ENCODE results near the gene MAPKAP1. TPM values are rescaled to one million over a fixed set of nuclear protein-coding genes. Genes with fewer than 3 reads are reported as not detected.

MAPKAP1 gene
- total RNA-seq, 1 donor from 2014 or later: 49.6 TPM

DNA sequence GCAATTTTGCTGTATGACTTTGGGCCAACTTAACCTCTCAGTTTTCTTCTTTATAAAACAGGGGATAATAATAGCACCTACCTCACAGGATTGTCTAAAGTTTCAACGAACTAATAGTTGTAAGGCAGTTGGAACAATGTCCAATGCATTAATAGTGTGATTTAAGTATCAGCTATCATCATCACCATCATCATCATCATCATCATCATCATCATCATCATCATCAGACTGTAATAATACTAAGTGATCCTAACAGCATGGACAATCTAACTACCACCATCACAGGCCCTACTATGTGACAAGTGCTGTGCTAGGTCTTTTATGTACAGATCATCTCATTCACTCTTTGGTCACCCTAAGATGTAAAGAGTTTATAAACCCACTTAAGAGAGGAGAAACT lies 196.0 kb downstream of the MAPKAP1 start:
- Histone ChIP-seq H3K27me3 (no peaks in the 10 kb centered on the region), H3K4me1 (no peaks in the 10 kb centered on the region)

DNA sequence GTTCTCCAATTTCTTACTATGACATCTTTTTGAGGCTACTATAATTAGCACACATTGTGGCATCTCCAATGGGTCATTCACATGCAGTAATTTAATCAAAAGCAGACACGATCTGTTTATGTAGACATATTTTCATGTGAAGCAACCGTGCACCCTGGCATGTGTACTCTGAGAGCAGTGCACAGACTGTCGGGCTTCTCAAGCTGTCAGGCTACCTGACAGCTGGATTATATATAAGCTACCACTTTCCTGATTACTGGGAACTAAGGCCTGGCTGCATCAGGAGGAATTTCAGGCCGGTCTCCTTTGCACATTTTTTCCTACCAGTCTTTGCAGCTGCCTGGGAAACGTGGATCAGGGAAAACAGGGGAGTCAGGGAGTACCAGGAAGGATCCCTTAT lies 197.5 kb downstream of the MAPKAP1 start:
- intact Hi-C loops (cut with DNase I): no loop called here
- Histone ChIP-seq H3K4me3 (no peak overlapping the region), H3K36me3 (no peaks in the 10 kb centered on the region), H3K9me3 (no peaks in the 10 kb centered on the region), H3K27me3 (no peaks in the 10 kb centered on the region), H3K4me1 (no peaks in the 10 kb centered on the region), H3K27ac (no peak overlapping the region)
- no peak for DNase-seq (ENCODE audit: low spot score in 2 of 2)
- TF ChIP-seq, protein P1, sequence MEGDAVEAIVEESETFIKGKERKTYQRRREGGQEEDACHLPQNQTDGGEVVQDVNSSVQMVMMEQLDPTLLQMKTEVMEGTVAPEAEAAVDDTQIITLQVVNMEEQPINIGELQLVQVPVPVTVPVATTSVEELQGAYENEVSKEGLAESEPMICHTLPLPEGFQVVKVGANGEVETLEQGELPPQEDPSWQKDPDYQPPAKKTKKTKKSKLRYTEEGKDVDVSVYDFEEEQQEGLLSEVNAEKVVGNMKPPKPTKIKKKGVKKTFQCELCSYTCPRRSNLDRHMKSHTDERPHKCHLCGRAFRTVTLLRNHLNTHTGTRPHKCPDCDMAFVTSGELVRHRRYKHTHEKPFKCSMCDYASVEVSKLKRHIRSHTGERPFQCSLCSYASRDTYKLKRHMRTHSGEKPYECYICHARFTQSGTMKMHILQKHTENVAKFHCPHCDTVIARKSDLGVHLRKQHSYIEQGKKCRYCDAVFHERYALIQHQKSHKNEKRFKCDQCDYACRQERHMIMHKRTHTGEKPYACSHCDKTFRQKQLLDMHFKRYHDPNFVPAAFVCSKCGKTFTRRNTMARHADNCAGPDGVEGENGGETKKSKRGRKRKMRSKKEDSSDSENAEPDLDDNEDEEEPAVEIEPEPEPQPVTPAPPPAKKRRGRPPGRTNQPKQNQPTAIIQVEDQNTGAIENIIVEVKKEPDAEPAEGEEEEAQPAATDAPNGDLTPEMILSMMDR (IDR thresholded peaks at IDR 0.05): no peak

More for the DNA sequence above, 196.0 kb downstream of the MAPKAP1 start:
- Histone ChIP-seq H3K36me3 (no peaks in the 10 kb centered on the region), H3K27ac (no peak overlapping the region), H3K9me3 (no peaks in the 10 kb centered on the region), H3K4me3 (no peak overlapping the region)
- DNase-seq (ENCODE audit: low spot score in 2 of 2): no peak
- intact Hi-C loops (cut with DNase I): no loop called here
- TF ChIP-seq, protein P1 (IDR thresholded peaks at IDR 0.05): no peak

DNA sequence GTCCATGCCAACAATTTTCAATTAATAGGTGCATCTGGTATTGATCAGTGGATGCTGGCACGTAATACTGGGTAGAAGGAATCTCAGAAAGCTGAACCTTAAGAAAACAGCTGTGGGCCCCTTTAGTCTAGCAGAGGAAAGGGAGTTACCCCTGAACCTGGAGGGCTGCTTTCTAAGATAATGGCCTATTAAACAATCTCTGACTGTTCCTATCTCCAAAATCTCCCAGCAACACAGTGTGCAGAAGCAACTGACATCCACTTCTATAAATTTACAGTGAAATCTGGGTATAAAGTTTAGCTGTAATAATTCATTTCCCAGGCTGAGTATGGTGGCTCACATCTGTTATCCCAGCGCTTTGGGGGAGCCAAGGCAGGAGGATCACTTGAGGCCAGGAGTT lies 198.8 kb downstream of the MAPKAP1 start:
- Histone ChIP-seq H3K4me1 (no peaks in the 10 kb centered on the region), H3K4me3 (no peak overlapping the region), H3K9me3 (no peaks in the 10 kb centered on the region), H3K27me3 (no peaks in the 10 kb centered on the region), H3K36me3 (no peaks in the 10 kb centered on the region), H3K27ac (no peak overlapping the region)
- TF ChIP-seq, protein P1 (IDR thresholded peaks at IDR 0.05): no peak
- DNase-seq (ENCODE audit: low spot score in 2 of 2): no peak
- intact Hi-C loops (cut with DNase I): no loop called here

DNA sequence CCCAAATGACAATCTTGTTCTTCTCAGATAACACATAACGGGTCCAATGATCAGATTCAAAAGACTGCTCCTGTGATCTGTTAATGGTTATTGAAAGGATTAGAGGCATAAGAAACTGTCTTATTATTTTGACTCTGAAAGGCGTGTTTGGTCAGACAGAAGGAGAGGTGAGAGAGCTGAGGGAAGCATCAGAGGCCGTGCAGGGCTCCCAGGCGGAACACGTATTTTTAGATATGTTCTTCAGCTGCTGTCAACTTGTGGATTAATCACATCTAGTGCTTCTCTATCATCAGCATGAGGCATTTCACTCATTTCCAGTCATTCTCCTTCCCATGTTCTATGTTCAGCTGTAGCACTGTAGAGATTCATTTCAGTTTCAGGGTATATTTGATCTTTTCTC lies 199.8 kb downstream of the MAPKAP1 start:
- H3K27ac ChIP-seq: no peak overlapping the region
- intact Hi-C loops (cut with DNase I): no loop called here
- TF ChIP-seq, protein P1 (IDR thresholded peaks at IDR 0.05): no peak
- no peaks in the 10 kb centered on the region for H3K9me3 ChIP-seq
- H3K27me3 ChIP-seq: no peaks in the 10 kb centered on the region
- no peak for DNase-seq (ENCODE audit: low spot score in 2 of 2)
- H3K36me3 ChIP-seq: no peaks in the 10 kb centered on the region
- no peaks in the 10 kb centered on the region for H3K4me1 ChIP-seq
- H3K4me3 ChIP-seq: no peak overlapping the region

DNA sequence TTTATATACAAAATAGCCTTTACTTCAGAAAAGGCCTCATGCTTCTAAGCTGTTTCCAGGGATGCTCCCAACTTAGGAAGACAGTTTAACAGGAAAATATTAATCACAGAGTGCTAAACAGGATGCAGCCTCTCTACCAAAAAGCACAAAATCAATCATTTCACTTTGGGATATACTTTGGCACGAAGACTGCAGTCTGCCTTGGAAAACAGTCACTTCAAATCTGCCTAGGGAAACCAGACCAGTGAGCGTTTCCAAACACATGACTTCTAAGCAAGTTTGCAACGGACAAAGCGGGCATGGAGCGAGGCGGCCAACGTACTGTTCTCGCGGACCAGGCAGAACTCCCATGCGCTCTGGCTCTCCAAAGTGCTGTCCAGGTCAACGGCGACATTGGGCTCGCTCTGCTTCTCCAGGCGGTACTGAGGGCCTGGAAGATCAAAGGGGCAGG lies 201.0 kb downstream of the MAPKAP1 start:
- no peaks in the 10 kb centered on the region for H3K9me3 ChIP-seq
- intact Hi-C loops (cut with DNase I): no loop called here
- no peak overlapping the region for H3K27ac ChIP-seq
- DNase-seq (ENCODE audit: low spot score in 2 of 2): no peak
- no peaks in the 10 kb centered on the region for H3K4me1 ChIP-seq
- H3K4me3 ChIP-seq: no peak overlapping the region
- TF ChIP-seq, protein P1 (IDR thresholded peaks at IDR 0.05): no peak
- H3K27me3 ChIP-seq: no peaks in the 10 kb centered on the region
- no peaks in the 10 kb centered on the region for H3K36me3 ChIP-seq

DNA sequence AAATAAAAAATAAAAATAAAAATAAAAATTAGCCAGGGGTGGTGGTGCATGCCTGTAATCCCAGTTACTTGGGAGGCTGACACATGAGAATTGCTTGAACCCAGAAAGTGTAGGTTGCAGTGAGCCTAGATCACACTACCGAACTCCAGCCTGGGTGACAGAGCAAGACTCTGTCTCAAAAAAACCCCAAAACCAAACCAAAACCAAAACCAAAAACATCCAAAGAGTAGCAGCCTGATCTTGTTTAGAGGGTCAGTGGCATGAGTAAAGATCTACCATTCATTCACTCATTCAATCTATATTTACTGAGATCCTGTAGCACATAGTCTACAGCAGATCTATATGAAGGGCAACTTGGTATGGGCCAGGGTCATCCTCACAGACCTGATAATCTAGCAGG lies 202.4 kb downstream of the MAPKAP1 start:
- no peaks in the 10 kb centered on the region for H3K27me3 ChIP-seq
- DNase-seq (ENCODE audit: low spot score in 2 of 2): no peak
- H3K27ac ChIP-seq: no peak overlapping the region
- TF ChIP-seq, protein P1 (IDR thresholded peaks at IDR 0.05): no peak
- no peaks in the 10 kb centered on the region for H3K9me3 ChIP-seq
- H3K4me1 ChIP-seq: no peaks in the 10 kb centered on the region
- intact Hi-C loops (cut with DNase I): no loop called here
- no peak overlapping the region for H3K4me3 ChIP-seq
- no peaks in the 10 kb centered on the region for H3K36me3 ChIP-seq

Measured in ascending aorta (tissue), 2 donors.